HepG2 (cell line): ENCODE data around the gene BSG.

ENCODE experiments used
- JUND ChIP-seq: sonication (generic); formaldehyde crosslinking; IDR thresholded peaks from 2 replicates; pipeline ENCODE4 v1.8.0; 2022; ENCODE audit warnings: mild to moderate bottlenecking, missing genetic modification reagents
- KLF16 ChIP-seq, 2 experiments: sonication (generic) in 1 of 2; formaldehyde crosslinking in 1 of 2; IDR thresholded peaks; 2 replicates each; pipeline versions ENCODE4 v1.6.1 to v1.8.0; 2016 to 2023; ENCODE audit warnings: missing genetic modification reagents in 2 of 2, missing compliant biosample characterization in 1 of 2
- NFIC ChIP-seq: IDR thresholded peaks from 2 replicates; pipeline ENCODE4 v1.6.1; 2012; ENCODE audit warnings: mild to moderate bottlenecking, low read length, inconsistent platforms
- NR3C1 ChIP-seq: sonication (generic); formaldehyde crosslinking; IDR thresholded peaks from 2 replicates; pipeline ENCODE4 v1.4.0; 2020; ENCODE audit warnings: missing genetic modification reagents
- POLR2AphosphoS2 ChIP-seq: IDR thresholded peaks from 2 replicates; pipeline ENCODE4 v1.6.1; 2011; ENCODE audit warnings: low read depth, low read length, improper control_type of control experiment
- SIN3A ChIP-seq: IDR thresholded peaks from 2 replicates; pipeline ENCODE4 v1.6.1; 2011; ENCODE audit warnings: low read depth, mild to moderate bottlenecking, control low read depth, low read length, borderline replicate concordance
- ZFP36 ChIP-seq: fragments of 150-350 bp; IDR thresholded peaks from 2 replicates; pipeline ENCODE4 v1.6.1; 2018; ENCODE audit warnings: borderline replicate concordance, low read length, low read depth; ENCODE audit not compliant: partially characterized antibody
- ZNF138 ChIP-seq: sonication (generic); formaldehyde crosslinking; IDR thresholded peaks from 2 replicates; pipeline ENCODE4 v1.5.0; 2020; ENCODE audit warnings: mild to moderate bottlenecking, low read depth, missing genetic modification reagents
- ZNF33B ChIP-seq: sonication (generic); formaldehyde crosslinking; IDR thresholded peaks from 2 replicates; pipeline ENCODE4 v1.5.1; 2020; ENCODE audit warnings: mild to moderate bottlenecking, missing genetic modification reagents
- ZNF616 ChIP-seq: sonication (generic); formaldehyde crosslinking; IDR thresholded peaks from 2 replicates; pipeline ENCODE4 v1.5.0; 2020; ENCODE audit warnings: low read depth, mild to moderate bottlenecking, missing genetic modification reagents
- TF ChIP-seq, protein P1 (sequence below): sonication (generic); formaldehyde crosslinking; IDR thresholded peaks from 2 replicates; pipeline ENCODE4 v1.4.0; 2020; ENCODE audit warnings: mild to moderate bottlenecking, missing genetic modification reagents, borderline replicate concordance
- TF ChIP-seq, protein P2 (sequence below): sonication (generic); formaldehyde crosslinking; IDR thresholded peaks from 2 replicates; pipeline ENCODE4 v1.4.0; 2020; ENCODE audit warnings: missing genetic modification reagents
- TF ChIP-seq, protein P3 (sequence below): sonication (generic); formaldehyde crosslinking; IDR thresholded peaks from 2 replicates; pipeline ENCODE4 v1.4.0; 2020; ENCODE audit warnings: missing genetic modification reagents

- 0 out of 2 replicates have a peak, but pooled peaks have one; percentile 65 for TF ChIP-seq SIN3A
- TF ChIP-seq, protein P1, sequence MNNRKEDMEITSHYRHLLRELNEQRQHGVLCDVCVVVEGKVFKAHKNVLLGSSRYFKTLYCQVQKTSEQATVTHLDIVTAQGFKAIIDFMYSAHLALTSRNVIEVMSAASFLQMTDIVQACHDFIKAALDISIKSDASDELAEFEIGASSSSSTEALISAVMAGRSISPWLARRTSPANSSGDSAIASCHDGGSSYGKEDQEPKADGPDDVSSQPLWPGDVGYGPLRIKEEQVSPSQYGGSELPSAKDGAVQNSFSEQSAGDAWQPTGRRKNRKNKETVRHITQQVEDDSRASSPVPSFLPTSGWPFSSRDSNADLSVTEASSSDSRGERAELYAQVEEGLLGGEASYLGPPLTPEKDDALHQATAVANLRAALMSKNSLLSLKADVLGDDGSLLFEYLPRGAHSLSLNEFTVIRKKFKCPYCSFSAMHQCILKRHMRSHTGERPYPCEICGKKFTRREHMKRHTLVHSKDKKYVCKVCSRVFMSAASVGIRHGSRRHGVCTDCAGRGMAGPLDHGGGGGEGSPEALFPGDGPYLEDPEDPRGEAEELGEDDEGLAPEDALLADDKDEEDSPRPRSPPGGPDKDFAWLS (CRISPR knock-in tag): no peak
- no peak for TF ChIP-seq NR3C1 (CRISPR knock-in tag)
- no peak for TF ChIP-seq ZNF33B (CRISPR knock-in tag)
- no peak for TF ChIP-seq ZNF616 (CRISPR knock-in tag)
- no peak for TF ChIP-seq ZNF138 (CRISPR knock-in tag)
- TF ChIP-seq, protein P2, sequence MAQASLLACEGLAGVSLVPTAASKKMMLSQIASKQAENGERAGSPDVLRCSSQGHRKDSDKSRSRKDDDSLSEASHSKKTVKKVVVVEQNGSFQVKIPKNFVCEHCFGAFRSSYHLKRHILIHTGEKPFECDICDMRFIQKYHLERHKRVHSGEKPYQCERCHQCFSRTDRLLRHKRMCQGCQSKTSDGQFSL (CRISPR knock-in tag): no peak
- no peak; the same call in 1 of the 2 replicates for TF ChIP-seq NFIC
- no peak for TF ChIP-seq POLR2AphosphoS2
- TF ChIP-seq ZFP36: no peak
- TF ChIP-seq KLF16 (CRISPR knock-in tag; IDR thresholded peaks at IDR 0.05): no peak
- TF ChIP-seq, protein P3, sequence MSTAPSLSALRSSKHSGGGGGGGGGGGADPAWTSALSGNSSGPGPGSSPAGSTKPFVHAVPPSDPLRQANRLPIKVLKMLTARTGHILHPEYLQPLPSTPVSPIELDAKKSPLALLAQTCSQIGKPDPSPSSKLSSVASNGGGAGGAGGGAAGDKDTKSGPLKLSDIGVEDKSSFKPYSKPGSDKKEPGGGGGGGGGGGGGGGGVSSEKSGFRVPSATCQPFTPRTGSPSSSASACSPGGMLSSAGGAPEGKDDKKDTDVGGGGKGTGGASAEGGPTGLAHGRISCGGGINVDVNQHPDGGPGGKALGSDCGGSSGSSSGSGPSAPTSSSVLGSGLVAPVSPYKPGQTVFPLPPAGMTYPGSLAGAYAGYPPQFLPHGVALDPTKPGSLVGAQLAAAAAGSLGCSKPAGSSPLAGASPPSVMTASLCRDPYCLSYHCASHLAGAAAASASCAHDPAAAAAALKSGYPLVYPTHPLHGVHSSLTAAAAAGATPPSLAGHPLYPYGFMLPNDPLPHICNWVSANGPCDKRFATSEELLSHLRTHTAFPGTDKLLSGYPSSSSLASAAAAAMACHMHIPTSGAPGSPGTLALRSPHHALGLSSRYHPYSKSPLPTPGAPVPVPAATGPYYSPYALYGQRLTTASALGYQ (CRISPR knock-in tag): no peak
- TF ChIP-seq JUND (CRISPR knock-in tag): no peak
Measured at GRCh38 chr19:558770-559439, 13.5 kb upstream of the BSG start.
